ENCODE measurements around the gene CHMP2A. TPM values are rescaled to one million over a fixed set of nuclear protein-coding genes. Genes with fewer than 3 reads are reported as not detected.

The CHMP2A gene
- total and polyA plus RNA-seq, 2 of the 13 experiments (the other 11 are each of a cell fraction or from before 2014, with no cell fraction given) = 49.7 to 55.0 TPM

DNA sequence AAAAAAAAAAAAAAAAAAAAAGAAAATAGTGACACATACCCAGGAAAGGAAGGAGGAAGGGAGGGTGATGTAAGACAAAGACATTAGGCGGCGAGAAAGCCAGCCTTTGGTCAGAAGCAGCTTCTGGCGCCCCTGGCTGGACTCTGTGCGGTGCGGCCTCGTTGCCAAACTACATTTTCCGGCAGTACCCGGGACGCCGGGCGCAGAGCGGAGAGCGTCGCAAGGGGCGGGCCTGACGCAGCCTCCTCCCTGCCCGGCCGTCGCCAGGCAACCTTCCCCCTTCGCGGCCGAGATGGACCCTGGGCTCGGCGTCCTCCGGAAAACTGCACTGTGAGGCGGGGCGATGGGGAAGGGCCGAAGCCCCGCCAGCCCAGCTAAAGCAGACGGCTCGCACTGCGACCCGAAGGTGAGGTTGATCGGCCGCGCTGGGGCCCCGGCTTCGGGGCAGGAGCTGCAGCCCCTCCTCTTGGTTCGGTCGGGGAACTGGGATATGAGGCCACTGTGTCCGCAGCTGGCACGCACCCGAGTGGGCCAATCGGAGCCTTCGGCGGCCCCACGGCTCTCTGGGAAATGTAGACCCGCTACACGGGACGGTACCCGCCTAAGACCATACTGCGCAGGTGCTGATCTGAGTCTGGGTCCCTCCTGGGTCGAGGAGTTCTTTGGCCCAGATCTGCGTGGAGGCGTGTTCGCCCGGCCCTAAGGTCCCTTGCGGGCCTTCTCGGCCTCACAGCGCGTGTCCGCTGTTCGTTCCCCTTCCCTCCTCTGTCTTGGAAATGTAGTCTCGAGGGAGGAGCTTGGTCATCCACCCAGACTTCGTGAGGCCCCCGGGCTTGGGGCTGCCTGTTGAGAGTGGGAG, 20.5 kb upstream of the CHMP2A start (continued):
- TF ChIP-seq ZNF788 (CRISPR knock-in tag; IDR thresholded peaks at IDR 0.05; ENCODE audit: borderline replicate concordance) (peak; percentile 73; the same call in 1 of the 2 replicates), MBNL3 (CRISPR knock-in tag; conservative IDR thresholded peaks at IDR 0.05) (no peak), RCOR2 (CRISPR knock-in tag; IDR thresholded peaks at IDR 0.05) (no peak), RFX3 (CRISPR knock-in tag; IDR thresholded peaks at IDR 0.05) (peak; percentile 78), CC2D1A (CRISPR knock-in tag; IDR thresholded peaks at IDR 0.05) (0 out of 2 replicates have a peak, but pooled peaks have one; percentile 66), MATR3 (CRISPR knock-in tag; IDR thresholded peaks at IDR 0.05) (no peak), ZNF44 (CRISPR knock-in tag; IDR thresholded peaks at IDR 0.05) (peak; percentile 81; the same call in 1 of the 2 replicates), ZNF205 (CRISPR knock-in tag; IDR thresholded peaks at IDR 0.05) (no peak), RELA (CRISPR knock-in tag; IDR thresholded peaks at IDR 0.05) (no peak; the same call in 1 of the 2 replicates), SKI (IDR thresholded peaks at IDR 0.05; ENCODE audit: partially characterized antibody) (no peak), TMF1 (CRISPR knock-in tag; IDR thresholded peaks at IDR 0.05; ENCODE audit: low read depth) (no peak), PHF5A (CRISPR knock-in tag; IDR thresholded peaks at IDR 0.05; ENCODE audit: low read depth, unreplicated experiment) (peak; percentile 33), ZNF713 (CRISPR knock-in tag; IDR thresholded peaks at IDR 0.05) (no peak), RAD51 (IDR thresholded peaks at IDR 0.05; ENCODE audit: borderline replicate concordance) (no peak), NCOA1 (CRISPR knock-in tag; IDR thresholded peaks at IDR 0.05) (no peak; the same call in 1 of the 2 replicates), NR1H2 (CRISPR knock-in tag; IDR thresholded peaks at IDR 0.05; ENCODE audit: borderline replicate concordance, low read depth) (no peak), ZNF775 (CRISPR knock-in tag; IDR thresholded peaks at IDR 0.05; ENCODE audit: borderline replicate concordance) (no peak), NRL (CRISPR knock-in tag; IDR thresholded peaks at IDR 0.05; ENCODE audit: borderline replicate concordance) (no peak; the same call in 1 of the 2 replicates), KLF15 (CRISPR knock-in tag; IDR thresholded peaks at IDR 0.05; ENCODE audit: borderline replicate concordance) (0 out of 2 replicates have a peak, but pooled peaks have one; percentile 59), AKAP8 (CRISPR knock-in tag; IDR thresholded peaks at IDR 0.05) (peak; percentile 71; the same call in 1 of the 2 replicates)
- TF ChIP-seq, protein P1, sequence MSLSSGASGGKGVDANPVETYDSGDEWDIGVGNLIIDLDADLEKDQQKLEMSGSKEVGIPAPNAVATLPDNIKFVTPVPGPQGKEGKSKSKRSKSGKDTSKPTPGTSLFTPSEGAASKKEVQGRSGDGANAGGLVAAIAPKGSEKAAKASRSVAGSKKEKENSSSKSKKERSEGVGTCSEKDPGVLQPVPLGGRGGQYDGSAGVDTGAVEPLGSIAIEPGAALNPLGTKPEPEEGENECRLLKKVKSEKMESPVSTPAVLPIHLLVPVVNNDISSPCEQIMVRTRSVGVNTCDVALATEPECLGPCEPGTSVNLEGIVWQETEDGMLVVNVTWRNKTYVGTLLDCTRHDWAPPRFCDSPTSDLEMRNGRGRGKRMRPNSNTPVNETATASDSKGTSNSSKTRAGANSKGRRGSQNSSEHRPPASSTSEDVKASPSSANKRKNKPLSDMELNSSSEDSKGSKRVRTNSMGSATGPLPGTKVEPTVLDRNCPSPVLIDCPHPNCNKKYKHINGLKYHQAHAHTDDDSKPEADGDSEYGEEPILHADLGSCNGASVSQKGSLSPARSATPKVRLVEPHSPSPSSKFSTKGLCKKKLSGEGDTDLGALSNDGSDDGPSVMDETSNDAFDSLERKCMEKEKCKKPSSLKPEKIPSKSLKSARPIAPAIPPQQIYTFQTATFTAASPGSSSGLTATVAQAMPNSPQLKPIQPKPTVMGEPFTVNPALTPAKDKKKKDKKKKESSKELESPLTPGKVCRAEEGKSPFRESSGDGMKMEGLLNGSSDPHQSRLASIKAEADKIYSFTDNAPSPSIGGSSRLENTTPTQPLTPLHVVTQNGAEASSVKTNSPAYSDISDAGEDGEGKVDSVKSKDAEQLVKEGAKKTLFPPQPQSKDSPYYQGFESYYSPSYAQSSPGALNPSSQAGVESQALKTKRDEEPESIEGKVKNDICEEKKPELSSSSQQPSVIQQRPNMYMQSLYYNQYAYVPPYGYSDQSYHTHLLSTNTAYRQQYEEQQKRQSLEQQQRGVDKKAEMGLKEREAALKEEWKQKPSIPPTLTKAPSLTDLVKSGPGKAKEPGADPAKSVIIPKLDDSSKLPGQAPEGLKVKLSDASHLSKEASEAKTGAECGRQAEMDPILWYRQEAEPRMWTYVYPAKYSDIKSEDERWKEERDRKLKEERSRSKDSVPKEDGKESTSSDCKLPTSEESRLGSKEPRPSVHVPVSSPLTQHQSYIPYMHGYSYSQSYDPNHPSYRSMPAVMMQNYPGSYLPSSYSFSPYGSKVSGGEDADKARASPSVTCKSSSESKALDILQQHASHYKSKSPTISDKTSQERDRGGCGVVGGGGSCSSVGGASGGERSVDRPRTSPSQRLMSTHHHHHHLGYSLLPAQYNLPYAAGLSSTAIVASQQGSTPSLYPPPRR (CRISPR knock-in tag; IDR thresholded peaks at IDR 0.05; ENCODE audit: borderline replicate concordance) = no peak
- TF ChIP-seq, protein P2, sequence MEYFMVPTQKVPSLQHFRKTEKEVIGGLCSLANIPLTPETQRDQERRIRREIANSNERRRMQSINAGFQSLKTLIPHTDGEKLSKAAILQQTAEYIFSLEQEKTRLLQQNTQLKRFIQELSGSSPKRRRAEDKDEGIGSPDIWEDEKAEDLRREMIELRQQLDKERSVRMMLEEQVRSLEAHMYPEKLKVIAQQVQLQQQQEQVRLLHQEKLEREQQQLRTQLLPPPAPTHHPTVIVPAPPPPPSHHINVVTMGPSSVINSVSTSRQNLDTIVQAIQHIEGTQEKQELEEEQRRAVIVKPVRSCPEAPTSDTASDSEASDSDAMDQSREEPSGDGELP (IDR thresholded peaks at IDR 0.05; ENCODE audit: borderline replicate concordance, low read depth) = peak; percentile 44; the same call in 1 of the 2 replicates
- TF ChIP-seq, protein P3, sequence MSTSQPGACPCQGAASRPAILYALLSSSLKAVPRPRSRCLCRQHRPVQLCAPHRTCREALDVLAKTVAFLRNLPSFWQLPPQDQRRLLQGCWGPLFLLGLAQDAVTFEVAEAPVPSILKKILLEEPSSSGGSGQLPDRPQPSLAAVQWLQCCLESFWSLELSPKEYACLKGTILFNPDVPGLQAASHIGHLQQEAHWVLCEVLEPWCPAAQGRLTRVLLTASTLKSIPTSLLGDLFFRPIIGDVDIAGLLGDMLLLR (CRISPR knock-in tag; IDR thresholded peaks at IDR 0.05) = no peak
